ENCODE measurements around the gene ARHGEF28.

The ARHGEF28 gene

GRCh38 chr5:73818357-73818756, 192.4 kb downstream of the ARHGEF28 start:
- no peak for DNase-seq (ENCODE audit: low read depth in 1 of 2, low spot score in 1 of 2)
- in situ Hi-C loops (cut with HindIII; ENCODE audit: low pct_unique_long_range_greater_than_20kb, low sequenced_read_pairs) = no loop called here
- TF ChIP-seq JUND (IDR thresholded peaks at IDR 0.05; ENCODE audit: low read depth) = no peak

GRCh38 chr5:73820326-73820725, 194.3 kb downstream of the ARHGEF28 start:
- no peak for TF ChIP-seq JUND (IDR thresholded peaks at IDR 0.05; ENCODE audit: low read depth)
- no peak for DNase-seq (ENCODE audit: low read depth in 1 of 2, low spot score in 1 of 2)
- in situ Hi-C loops (cut with HindIII; ENCODE audit: low pct_unique_long_range_greater_than_20kb, low sequenced_read_pairs) = no loop called here

GRCh38 chr5:73821003-73821402, 195.0 kb downstream of the ARHGEF28 start:
- no peak for DNase-seq (ENCODE audit: low read depth in 1 of 2, low spot score in 1 of 2)
- in situ Hi-C loops (cut with HindIII; ENCODE audit: low pct_unique_long_range_greater_than_20kb, low sequenced_read_pairs) = no loop called here
- TF ChIP-seq JUND (IDR thresholded peaks at IDR 0.05; ENCODE audit: low read depth) = no peak

GRCh38 chr5:73822278-73822988, 196.4 kb downstream of the ARHGEF28 start:
- in situ Hi-C loops (cut with HindIII; ENCODE audit: low pct_unique_long_range_greater_than_20kb, low sequenced_read_pairs) = no loop called here

GRCh38 chr5:73822989-73823339, 197.0 kb downstream of the ARHGEF28 start:
- in situ Hi-C loops (cut with HindIII; ENCODE audit: low pct_unique_long_range_greater_than_20kb, low sequenced_read_pairs) = no loop called here
- peak in 1 of 2 experiments; percentile 13 for DNase-seq (ENCODE audit: low read depth in 1 of 2, low spot score in 1 of 2)
- no peak for TF ChIP-seq JUND (IDR thresholded peaks at IDR 0.05; ENCODE audit: low read depth)

More at GRCh38 chr5:73822278-73822988, 196.4 kb downstream of the ARHGEF28 start:
- DNase-seq (ENCODE audit: low read depth in 1 of 2, low spot score in 1 of 2) = no peak
- TF ChIP-seq JUND (IDR thresholded peaks at IDR 0.05; ENCODE audit: low read depth) = no peak

GRCh38 chr5:73823508-73823925, 197.5 kb downstream of the ARHGEF28 start:
- DNase-seq (ENCODE audit: low read depth in 1 of 2, low spot score in 1 of 2) = no peak
- in situ Hi-C loops (cut with HindIII; ENCODE audit: low pct_unique_long_range_greater_than_20kb, low sequenced_read_pairs) = no loop called here

GRCh38 chr5:73825199-73825598, 199.2 kb downstream of the ARHGEF28 start:
- DNase-seq (ENCODE audit: low read depth in 1 of 2, low spot score in 1 of 2) = no peak
- in situ Hi-C loops (cut with HindIII; ENCODE audit: low pct_unique_long_range_greater_than_20kb, low sequenced_read_pairs) = no loop called here
- no peak for TF ChIP-seq JUND (IDR thresholded peaks at IDR 0.05; ENCODE audit: low read depth)

More at GRCh38 chr5:73823508-73823925, 197.5 kb downstream of the ARHGEF28 start:
- TF ChIP-seq JUND (IDR thresholded peaks at IDR 0.05; ENCODE audit: low read depth) = no peak

- DNase-seq (ENCODE audit: low read depth in 1 of 2, low spot score in 1 of 2) = no peak
- no peak for TF ChIP-seq JUND (IDR thresholded peaks at IDR 0.05; ENCODE audit: low read depth)
- in situ Hi-C loops (cut with HindIII; ENCODE audit: low pct_unique_long_range_greater_than_20kb, low sequenced_read_pairs) = no loop called here
These were observed 199.7 kb downstream of the ARHGEF28 start for GRCh38 chr5:73825736-73826135.

GRCh38 chr5:73826301-73827105, 200.5 kb downstream of the ARHGEF28 start:
- TF ChIP-seq JUND (IDR thresholded peaks at IDR 0.05; ENCODE audit: low read depth) = no peak
- in situ Hi-C loops (cut with HindIII; ENCODE audit: low pct_unique_long_range_greater_than_20kb, low sequenced_read_pairs) = no loop called here

GRCh38 chr5:73827106-73827450, 201.1 kb downstream of the ARHGEF28 start:
- in situ Hi-C loops (cut with HindIII; ENCODE audit: low pct_unique_long_range_greater_than_20kb, low sequenced_read_pairs) = no loop called here
- no peak for TF ChIP-seq JUND (IDR thresholded peaks at IDR 0.05; ENCODE audit: low read depth)
- DNase-seq (ENCODE audit: low read depth in 1 of 2, low spot score in 1 of 2) = no peak

More at GRCh38 chr5:73826301-73827105, 200.5 kb downstream of the ARHGEF28 start:
- no peak for DNase-seq (ENCODE audit: low read depth in 1 of 2, low spot score in 1 of 2)

- TF ChIP-seq JUND (IDR thresholded peaks at IDR 0.05; ENCODE audit: low read depth) = no peak
- in situ Hi-C loops (cut with HindIII; ENCODE audit: low pct_unique_long_range_greater_than_20kb, low sequenced_read_pairs) = no loop called here
- DNase-seq (ENCODE audit: low read depth in 1 of 2, low spot score in 1 of 2) = no peak
These were observed 202.5 kb downstream of the ARHGEF28 start for GRCh38 chr5:73828465-73828864.

- in situ Hi-C loops (cut with HindIII; ENCODE audit: low pct_unique_long_range_greater_than_20kb, low sequenced_read_pairs) = no loop called here
- no peak for DNase-seq (ENCODE audit: low read depth in 1 of 2, low spot score in 1 of 2)
- TF ChIP-seq JUND (IDR thresholded peaks at IDR 0.05; ENCODE audit: low read depth) = no peak
These were observed 204.7 kb downstream of the ARHGEF28 start for GRCh38 chr5:73830646-73831045.

- in situ Hi-C loops (cut with HindIII; ENCODE audit: low pct_unique_long_range_greater_than_20kb, low sequenced_read_pairs) = no loop called here
- DNase-seq (ENCODE audit: low read depth in 1 of 2, low spot score in 1 of 2) = no peak
- no peak for TF ChIP-seq JUND (IDR thresholded peaks at IDR 0.05; ENCODE audit: low read depth)
These were observed 205.1 kb downstream of the ARHGEF28 start for GRCh38 chr5:73831066-73831465.
